NCI-H446 treated with DMSO at 0.1 percent for 48 hours (cell line): Measurements from ENCODE around the gene EXOC6B.

Source experiments
- DNase-seq: peaks from one replicate; lab custom pipeline; 2025; lab: John Stamatoyannopoulos, UW

EXOC6B gene

GRCh38 chr2:72734432-72734831, 91.4 kb downstream of the EXOC6B start:
- no peak for DNase-seq

DNA sequence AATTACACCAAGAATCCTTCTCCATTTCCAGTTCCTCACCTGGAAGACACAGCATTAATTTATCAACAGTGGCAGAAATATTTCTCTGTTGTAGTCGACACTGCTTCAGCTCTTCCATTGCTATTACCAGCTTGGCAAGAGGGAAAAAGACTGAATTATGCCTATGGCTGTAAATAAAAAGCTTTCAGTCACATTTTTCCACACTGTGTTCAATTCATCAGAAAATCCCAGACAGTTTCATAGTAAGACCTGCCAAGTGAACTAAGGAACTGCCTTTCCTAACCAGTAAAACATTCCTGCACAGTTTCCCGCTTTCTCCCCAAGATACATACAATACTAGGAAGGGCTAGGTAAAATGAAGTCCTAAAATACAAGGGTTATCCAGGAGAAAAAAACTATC, 94.7 kb downstream of the EXOC6B start:
- DNase-seq = no peak

- no peak for DNase-seq
These were observed 98.5 kb downstream of the EXOC6B start for GRCh38 chr2:72727356-72727755.

DNA sequence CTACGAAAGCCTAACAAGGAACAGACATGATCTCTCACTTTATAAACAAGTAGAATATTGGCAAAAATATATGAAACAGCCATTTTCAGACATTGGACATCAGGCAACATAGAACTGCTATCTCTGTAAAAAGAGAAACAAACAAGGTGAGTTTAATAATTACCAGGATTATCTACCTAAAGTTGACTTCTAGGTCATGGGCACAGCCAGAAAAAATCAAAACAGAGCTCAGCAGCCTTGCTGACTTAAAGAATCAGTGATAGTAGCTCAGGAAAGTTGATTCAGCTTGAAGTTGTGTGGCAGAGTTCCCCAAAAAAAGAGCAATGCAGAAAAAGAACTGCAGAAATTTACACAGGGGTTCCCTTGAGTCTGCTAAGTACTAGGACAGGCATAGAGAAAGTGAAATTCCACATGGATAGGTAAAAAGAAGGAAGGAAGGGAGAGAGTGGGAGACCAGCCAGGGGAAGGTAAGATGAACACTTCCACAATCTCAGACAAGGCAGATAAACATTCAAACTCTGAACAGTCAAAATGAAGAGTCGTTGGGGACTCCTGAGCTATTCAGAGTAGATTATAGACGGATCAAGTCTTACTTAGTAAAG, 102.0 kb downstream of the EXOC6B start:
- no peak for DNase-seq

GRCh38 chr2:72722492-72723070, 103.3 kb downstream of the EXOC6B start:
- DNase-seq = no peak

DNA sequence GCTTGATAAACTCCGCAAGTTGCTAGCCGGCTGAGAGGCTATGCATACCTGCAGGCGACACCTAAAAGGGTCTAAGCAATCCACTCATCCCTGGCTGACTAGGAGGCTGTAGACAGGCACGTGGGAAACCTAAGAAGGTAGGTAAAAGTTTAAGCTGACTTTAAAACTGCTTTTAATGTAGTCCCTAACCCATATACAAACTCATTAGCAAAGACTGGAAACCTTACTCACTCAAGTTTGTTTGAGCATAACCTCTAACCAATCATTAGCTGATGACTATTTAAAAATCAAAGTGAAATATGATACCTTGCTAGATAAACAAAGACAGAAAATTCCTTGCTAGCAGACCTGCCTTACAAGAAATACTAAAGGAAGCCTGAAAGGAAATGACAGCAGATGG, 106.4 kb downstream of the EXOC6B start:
- DNase-seq = no peak

- no peak for DNase-seq
These were observed 107.0 kb downstream of the EXOC6B start for GRCh38 chr2:72718876-72719275.

- DNase-seq = no peak
These were observed 109.2 kb downstream of the EXOC6B start for GRCh38 chr2:72716601-72717000.

- no peak for DNase-seq
These were observed 112.0 kb downstream of the EXOC6B start for GRCh38 chr2:72713857-72714256.

GRCh38 chr2:72712977-72713376, 112.9 kb downstream of the EXOC6B start:
- no peak for DNase-seq

- no peak for DNase-seq
These were observed 113.5 kb downstream of the EXOC6B start for GRCh38 chr2:72712304-72712703.

DNA sequence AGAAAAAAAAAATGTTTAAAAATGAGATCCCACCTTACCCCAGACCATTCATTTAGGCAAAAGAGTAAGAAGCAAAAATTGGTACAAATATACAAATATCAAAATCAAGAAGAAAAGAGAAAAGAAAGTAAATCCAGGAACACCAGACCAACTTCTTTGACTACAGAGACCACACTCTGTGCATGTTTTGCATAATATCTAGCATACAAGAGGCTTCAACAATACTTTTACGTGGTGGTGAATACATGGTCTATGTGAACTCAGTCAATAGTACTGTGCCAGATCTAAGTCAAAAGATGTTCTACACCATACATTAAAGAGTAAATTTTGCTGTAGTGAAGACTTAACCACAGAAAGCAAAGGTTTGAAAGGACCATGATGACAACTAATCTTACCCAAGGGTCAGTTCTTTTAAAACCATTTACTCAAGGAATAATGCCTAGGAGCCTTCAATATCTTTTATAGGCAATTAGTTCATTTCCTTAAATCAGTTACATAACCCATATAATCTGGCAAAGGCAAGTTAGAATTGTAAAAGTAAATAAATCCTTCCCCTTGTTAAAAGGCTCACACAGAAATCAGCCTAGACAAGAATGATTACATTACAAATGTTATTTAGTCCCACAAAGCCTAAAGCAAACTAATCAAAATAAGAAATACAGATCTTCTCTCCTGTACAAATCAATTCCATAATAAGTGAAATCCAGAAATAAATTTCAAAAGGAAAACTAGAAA, 115.2 kb downstream of the EXOC6B start:
- DNase-seq = no peak

GRCh38 chr2:72708236-72708635, 117.6 kb downstream of the EXOC6B start:
- no peak for DNase-seq

DNA sequence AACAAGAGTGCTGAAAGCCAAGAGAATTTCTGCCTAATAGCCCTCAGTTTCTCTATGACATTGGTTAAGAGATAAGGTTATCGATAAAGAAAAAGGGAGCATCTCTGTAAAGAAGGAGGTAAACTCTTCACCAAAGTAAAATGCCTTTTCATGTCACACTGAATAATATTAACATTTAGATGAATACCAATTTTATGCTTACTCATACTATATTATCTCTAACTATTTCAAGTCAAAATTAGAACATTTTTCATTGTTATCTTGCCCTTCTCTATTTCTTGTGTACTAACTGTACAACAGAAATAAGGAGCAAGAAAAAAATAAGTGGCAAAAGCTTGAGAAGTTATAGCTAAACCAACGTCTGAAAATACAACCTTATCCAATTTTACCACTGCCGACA, 127.5 kb downstream of the EXOC6B start:
- DNase-seq = no peak

- DNase-seq = no peak
These were observed 129.3 kb downstream of the EXOC6B start for GRCh38 chr2:72696559-72696958.

GRCh38 chr2:72695676-72696075, 130.2 kb downstream of the EXOC6B start:
- no peak for DNase-seq

DNA sequence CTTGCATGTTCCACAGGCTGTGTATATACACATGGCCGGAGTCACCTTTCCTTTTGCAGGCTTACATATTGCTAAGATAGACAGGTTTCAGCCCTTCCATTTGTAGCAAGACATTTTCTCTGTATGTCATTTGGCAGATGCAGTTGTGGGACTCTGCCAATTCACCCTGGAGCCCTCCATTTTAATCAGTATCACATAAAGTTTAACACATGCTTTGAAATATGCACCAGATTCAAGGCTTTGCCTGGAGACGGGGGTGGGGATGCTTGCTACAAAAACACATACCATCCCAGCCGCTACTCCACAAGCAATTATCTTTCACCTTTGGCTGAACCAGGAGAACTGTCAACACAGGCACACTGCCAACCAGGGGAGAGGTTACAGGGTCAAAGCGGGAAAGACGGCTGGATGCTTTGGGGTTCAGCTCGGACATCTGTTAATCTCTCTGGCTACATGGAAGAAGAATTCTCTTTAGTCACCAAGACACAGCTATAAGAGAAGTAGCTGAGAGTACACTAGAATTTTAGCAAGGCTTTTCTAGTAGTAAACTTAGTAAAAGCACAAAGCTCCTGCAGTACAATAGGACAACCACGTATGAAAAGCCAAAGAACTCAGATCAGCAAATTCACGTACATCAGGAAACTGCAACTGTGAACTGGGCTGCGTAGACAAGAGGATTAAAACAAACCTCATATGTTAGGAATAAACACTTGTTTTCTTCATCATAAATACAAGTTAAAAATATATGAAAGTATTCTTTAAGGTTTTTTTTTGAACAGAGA, 130.9 kb downstream of the EXOC6B start:
- no peak for DNase-seq

DNA sequence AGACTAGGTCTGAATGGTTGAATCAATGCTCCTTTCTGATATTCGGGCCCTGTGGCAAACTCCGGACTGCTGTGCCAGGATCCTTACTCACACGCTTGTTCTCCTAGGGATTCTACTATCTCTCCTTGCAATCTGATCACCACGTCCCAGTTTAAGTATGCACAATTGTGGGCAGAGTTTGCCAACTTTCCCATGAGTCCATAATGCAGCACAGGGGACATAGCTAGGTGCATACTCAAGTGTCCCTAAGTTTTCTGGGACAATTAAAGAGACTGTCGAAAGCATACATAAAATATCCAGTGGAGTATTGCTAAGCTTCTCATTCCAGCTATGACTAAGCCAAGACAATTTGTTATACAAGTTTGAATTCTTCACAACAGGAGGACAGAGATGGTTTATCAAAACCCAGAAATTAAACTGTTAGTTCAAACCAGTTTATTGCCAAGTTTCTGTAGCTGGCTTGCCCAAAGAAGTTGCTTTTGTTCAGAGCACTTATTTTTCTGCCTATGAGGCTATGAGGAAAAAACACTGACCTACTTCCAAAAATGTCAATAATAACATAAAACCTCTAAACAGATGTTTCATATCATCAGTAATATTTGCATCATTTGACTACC, 136.1 kb downstream of the EXOC6B start:
- no peak for DNase-seq

- no peak for DNase-seq
These were observed 140.1 kb downstream of the EXOC6B start for GRCh38 chr2:72685638-72686213.

DNA sequence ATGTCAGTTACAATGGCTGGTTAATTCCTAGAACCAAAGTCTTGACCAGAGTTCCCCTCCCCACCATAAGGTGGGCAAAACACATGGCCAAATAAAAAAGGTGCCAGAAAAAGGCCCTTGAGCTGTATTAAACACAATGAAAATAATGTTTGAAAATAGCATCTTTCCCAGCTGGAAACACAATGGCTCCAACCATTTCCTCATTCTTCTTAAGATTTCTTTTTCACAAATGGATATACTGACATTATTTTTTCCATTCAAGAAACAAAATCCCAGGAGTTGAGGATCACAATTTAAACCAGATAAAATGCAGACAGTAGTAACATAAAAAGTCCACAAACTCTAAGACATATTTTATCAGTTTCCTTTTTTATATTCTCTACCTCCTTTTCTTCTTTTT, 143.8 kb downstream of the EXOC6B start:
- no peak for DNase-seq

DNA sequence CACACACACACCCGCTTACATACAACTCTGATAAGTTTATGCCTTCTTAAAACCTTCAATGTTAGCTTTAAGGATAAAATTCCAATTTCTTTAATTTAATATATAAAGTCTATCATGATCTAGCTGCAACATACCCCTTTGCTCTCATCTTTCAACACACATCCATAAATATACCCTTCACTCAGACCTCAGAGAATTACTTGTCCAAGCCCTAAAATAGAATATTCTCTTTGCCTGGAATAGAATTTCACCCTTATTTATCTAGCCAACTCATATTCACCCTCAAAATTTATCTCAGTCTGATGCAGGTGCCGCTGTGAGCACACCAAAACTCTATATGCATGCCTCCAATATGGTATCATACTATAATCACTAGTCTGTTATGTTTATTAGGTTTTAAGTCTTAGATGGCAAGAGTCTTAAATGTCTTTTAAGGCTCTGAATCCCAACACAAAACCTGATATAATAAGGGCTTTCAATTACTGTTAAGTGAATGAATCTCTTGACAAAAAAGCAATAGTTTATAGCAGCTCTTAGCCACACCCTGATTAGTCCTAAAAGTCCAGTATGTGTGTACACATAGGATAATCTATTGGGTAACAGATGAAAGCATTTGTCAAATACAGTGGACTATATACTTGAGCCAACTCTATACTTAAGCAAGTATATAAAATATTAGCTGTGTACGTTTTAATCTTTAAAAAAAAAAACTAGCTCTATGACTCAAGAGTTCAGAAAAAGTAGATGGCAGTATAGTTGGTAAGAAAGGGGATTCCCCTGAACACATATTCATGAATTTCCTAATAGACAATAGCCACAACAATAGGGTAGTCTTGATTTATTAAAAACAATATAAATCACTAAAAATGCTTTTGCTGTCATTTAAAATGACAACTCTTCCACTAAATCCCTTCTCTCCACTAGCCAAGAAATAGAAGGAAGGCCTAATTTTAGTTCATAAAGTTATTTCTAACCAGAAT, 144.5 kb downstream of the EXOC6B start:
- no peak for DNase-seq
